Fibroblast of skin of scalp (primary cell): Measurements from ENCODE around the gene ACD.

Source experiments
- DNase-seq: peaks from one replicate; pipeline ENCODE4 v3.0.0-alpha.2; 2013

The ACD gene

GRCh38 chr16:67645397-67646121 lies 14.5 kb downstream of the ACD start:
- DNase-seq = no peak

- DNase-seq = no peak
Observed at GRCh38 chr16:67644038-67644437, 16.0 kb downstream of the ACD start.

GRCh38 chr16:67641779-67642708 lies 18.0 kb downstream of the ACD start:
- no peak for DNase-seq

- DNase-seq = no peak
Observed at GRCh38 chr16:67637625-67638024, 22.4 kb downstream of the ACD start.

- DNase-seq = no peak
Observed at GRCh38 chr16:67636713-67637112, 23.3 kb downstream of the ACD start.

- peak; percentile 26 for DNase-seq
Observed at GRCh38 chr16:67632415-67633172, 27.5 kb downstream of the ACD start.

- DNase-seq = no peak
Observed at GRCh38 chr16:67628216-67628615, 31.8 kb downstream of the ACD start.

- DNase-seq = no peak
Observed at GRCh38 chr16:67613808-67614207, 46.3 kb downstream of the ACD start.

- no peak for DNase-seq
Observed at GRCh38 chr16:67608364-67608763, 51.7 kb downstream of the ACD start.
